Measurements from ENCODE around the gene ABLIM3. TPM values are rescaled to one million over a fixed set of nuclear protein-coding genes. Genes with fewer than 3 reads are reported as not detected.

ABLIM3 gene
- total RNA-seq, 4 donors from 2014 or later = 4.2 to 6.5 (median 4.7) TPM

GRCh38 chr5:149284501-149284900 lies 143.2 kb downstream of the ABLIM3 start:
- TF ChIP-seq POLR2AphosphoS5 (IDR thresholded peaks at IDR 0.05) = no peak
- no peak for TF ChIP-seq CTCF (IDR thresholded peaks at IDR 0.05)
- TF ChIP-seq POLR2A (IDR thresholded peaks at IDR 0.05) = no peak
- no peak for TF ChIP-seq EP300 (IDR thresholded peaks at IDR 0.05; ENCODE audit: low read depth)
- H3K4me3 ChIP-seq = no peak overlapping the region
- in situ Hi-C loops (cut with MboI; ENCODE audit: low pct_ligation_motif_present in 1 of 4, low pct_unique_long_range_greater_than_20kb in 1 of 4, low sequenced_read_pairs in 3 of 4) (no loop called here), intact Hi-C loops (cut with DNase I; ENCODE audit: low total_unique reads) (no loop called here)
- no peaks in the 10 kb centered on the region for H3K27me3 ChIP-seq
- no peaks in the 10 kb centered on the region for H3K9me3 ChIP-seq
- H3K27ac ChIP-seq = no peak overlapping the region
- no peak for DNase-seq
- WGBS, 2 donors (ENCODE audit: low coverage in 1 of 2) = 63 to 70% methylated on average over 4 to 5 of the region's 5 CpGs
- H3K4me1 ChIP-seq = peaks cover 0 to 7% (median 0%) of the 10 kb centered on the region in 4 donors
- no peaks in the 10 kb centered on the region for H3K36me3 ChIP-seq

- TF ChIP-seq EP300 (IDR thresholded peaks at IDR 0.05; ENCODE audit: low read depth) = no peak
- TF ChIP-seq POLR2A (IDR thresholded peaks at IDR 0.05) = no peak
- no peak for TF ChIP-seq POLR2AphosphoS5 (IDR thresholded peaks at IDR 0.05)
- no peak for TF ChIP-seq CTCF (IDR thresholded peaks at IDR 0.05)
- DNase-seq = no peak
- no peaks in the 10 kb centered on the region for H3K9me3 ChIP-seq
- H3K36me3 ChIP-seq = no peaks in the 10 kb centered on the region
- H3K4me1 ChIP-seq = peaks cover 0 to 9% (median 0%) of the 10 kb centered on the region in 4 donors
- intact Hi-C loops (cut with DNase I; ENCODE audit: low total_unique reads) (no loop called here), in situ Hi-C loops (cut with MboI; ENCODE audit: low pct_ligation_motif_present in 1 of 4, low pct_unique_long_range_greater_than_20kb in 1 of 4, low sequenced_read_pairs in 3 of 4) (no loop called here)
- no peaks in the 10 kb centered on the region for H3K27me3 ChIP-seq
- H3K4me3 ChIP-seq = no peak overlapping the region
- 81 to 86% methylated on average over 1 of the region's 1 CpG for WGBS, 2 donors (ENCODE audit: low coverage in 1 of 2)
- H3K27ac ChIP-seq = no peak overlapping the region
Measured at GRCh38 chr5:149285153-149285552, 143.9 kb downstream of the ABLIM3 start.

- DNase-seq = no peak
- WGBS, 2 donors (ENCODE audit: low coverage in 1 of 2) = 87 to 89% methylated on average over 7 to 8 of the region's 8 CpGs
Measured at GRCh38 chr5:149288436-149288835, 147.1 kb downstream of the ABLIM3 start.

GRCh38 chr5:149289301-149289700 lies 148.0 kb downstream of the ABLIM3 start:
- peaks cover 0 to 9% (median 0%) of the 10 kb centered on the region in 4 donors for H3K4me1 ChIP-seq
- intact Hi-C loops (cut with DNase I; ENCODE audit: low total_unique reads) (no loop called here), in situ Hi-C loops (cut with MboI; ENCODE audit: low pct_ligation_motif_present in 1 of 4, low pct_unique_long_range_greater_than_20kb in 1 of 4, low sequenced_read_pairs in 3 of 4) (no loop called here)
- H3K36me3 ChIP-seq = no peaks in the 10 kb centered on the region
- TF ChIP-seq CTCF (IDR thresholded peaks at IDR 0.05) = no peak
- no peak for TF ChIP-seq POLR2A (IDR thresholded peaks at IDR 0.05)
- TF ChIP-seq EP300 (IDR thresholded peaks at IDR 0.05; ENCODE audit: low read depth) = no peak
- TF ChIP-seq POLR2AphosphoS5 (IDR thresholded peaks at IDR 0.05) = no peak
- H3K4me3 ChIP-seq = no peak overlapping the region
- WGBS, 2 donors (ENCODE audit: low coverage in 1 of 2) = 20 to 50% methylated on average over 1 to 6 of the region's 7 CpGs
- DNase-seq = no peak
- H3K27ac ChIP-seq = peak overlapping the region in 1 of 4 donors; percentile 2
- no peaks in the 10 kb centered on the region for H3K27me3 ChIP-seq
- no peaks in the 10 kb centered on the region for H3K9me3 ChIP-seq

More at GRCh38 chr5:149288436-149288835, 147.1 kb downstream of the ABLIM3 start:
- TF ChIP-seq POLR2AphosphoS5 (IDR thresholded peaks at IDR 0.05) (no peak), POLR2A (IDR thresholded peaks at IDR 0.05) (no peak), CTCF (IDR thresholded peaks at IDR 0.05) (no peak), EP300 (IDR thresholded peaks at IDR 0.05; ENCODE audit: low read depth) (no peak)
- Histone ChIP-seq H3K27me3 (no peaks in the 10 kb centered on the region), H3K27ac (peak overlapping the region in 3 of 4 donors; percentile 2 to 31 (median 30)), H3K36me3 (no peaks in the 10 kb centered on the region), H3K4me1 (peaks cover 0 to 9% (median 0%) of the 10 kb centered on the region in 4 donors), H3K4me3 (no peak overlapping the region), H3K9me3 (no peaks in the 10 kb centered on the region)
- intact Hi-C loops (cut with DNase I; ENCODE audit: low total_unique reads) = no loop called here
- in situ Hi-C loops (cut with MboI; ENCODE audit: low pct_ligation_motif_present in 1 of 4, low pct_unique_long_range_greater_than_20kb in 1 of 4, low sequenced_read_pairs in 3 of 4) = no loop called here

Measured in transverse colon (tissue), 4 donors.